ENCODE data around the gene FBXL5.

The FBXL5 gene

GRCh38 chr4:15653864-15654592, 1.1 kb downstream of the FBXL5 start:
- no peak for TF ChIP-seq EZH2phosphoT487 (conservative IDR thresholded peaks at IDR 0.05; ENCODE audit: low read length)
- TF ChIP-seq, protein P1, sequence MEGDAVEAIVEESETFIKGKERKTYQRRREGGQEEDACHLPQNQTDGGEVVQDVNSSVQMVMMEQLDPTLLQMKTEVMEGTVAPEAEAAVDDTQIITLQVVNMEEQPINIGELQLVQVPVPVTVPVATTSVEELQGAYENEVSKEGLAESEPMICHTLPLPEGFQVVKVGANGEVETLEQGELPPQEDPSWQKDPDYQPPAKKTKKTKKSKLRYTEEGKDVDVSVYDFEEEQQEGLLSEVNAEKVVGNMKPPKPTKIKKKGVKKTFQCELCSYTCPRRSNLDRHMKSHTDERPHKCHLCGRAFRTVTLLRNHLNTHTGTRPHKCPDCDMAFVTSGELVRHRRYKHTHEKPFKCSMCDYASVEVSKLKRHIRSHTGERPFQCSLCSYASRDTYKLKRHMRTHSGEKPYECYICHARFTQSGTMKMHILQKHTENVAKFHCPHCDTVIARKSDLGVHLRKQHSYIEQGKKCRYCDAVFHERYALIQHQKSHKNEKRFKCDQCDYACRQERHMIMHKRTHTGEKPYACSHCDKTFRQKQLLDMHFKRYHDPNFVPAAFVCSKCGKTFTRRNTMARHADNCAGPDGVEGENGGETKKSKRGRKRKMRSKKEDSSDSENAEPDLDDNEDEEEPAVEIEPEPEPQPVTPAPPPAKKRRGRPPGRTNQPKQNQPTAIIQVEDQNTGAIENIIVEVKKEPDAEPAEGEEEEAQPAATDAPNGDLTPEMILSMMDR (IDR thresholded peaks at IDR 0.05; ENCODE audit: insufficient read depth, low read length, poor library complexity, severe bottlenecking), result no peak
- Histone ChIP-seq H3K9me2 (replicated peaks; ENCODE audit: insufficient read depth, low read length) (no peaks in the 10 kb centered on the region), H3K36me3 (ENCODE audit: low read length) (no peaks in the 10 kb centered on the region), H3K9me3 (ENCODE audit: insufficient read depth, low read length) (no peaks in the 10 kb centered on the region), H3K9ac (ENCODE audit: low read length) (peak overlapping the region; percentile 74), H2AFZ (ENCODE audit: low read depth, low read length, severe bottlenecking) (peak overlapping the region; percentile 15), H3K27ac (ENCODE audit: low read depth, low read length) (peak overlapping the region; percentile 68; the same call in 1 of the 2 replicates), H4K20me1 (ENCODE audit: low read depth, low read length) (peaks cover 3% of the 10 kb centered on the region; the same call in 1 of the 2 replicates), H3K27me3 (ENCODE audit: low read length) (no peaks in the 10 kb centered on the region), H3K4me3 (ENCODE audit: insufficient read depth, low read length, poor library complexity, severe bottlenecking) (peak overlapping the region; percentile 70), H3K79me2 (ENCODE audit: insufficient read depth, low read length) (peaks cover 41% of the 10 kb centered on the region), H3K4me2 (ENCODE audit: low read depth, low read length, poor library complexity, severe bottlenecking) (peak overlapping the region; percentile 70), H3F3A (ENCODE audit: insufficient read depth) (peaks cover 21% of the 10 kb centered on the region)

GRCh38 chr4:15653420-15653819, 1.7 kb downstream of the FBXL5 start:
- no peaks in the 10 kb centered on the region for H3K36me3 ChIP-seq (ENCODE audit: low read length)
- H3K4me3 ChIP-seq (ENCODE audit: insufficient read depth, low read length, poor library complexity, severe bottlenecking), result peak overlapping the region; percentile 21
- no peaks in the 10 kb centered on the region for H3K27me3 ChIP-seq (ENCODE audit: low read length)
- no peak overlapping the region for H2AFZ ChIP-seq (ENCODE audit: low read depth, low read length, severe bottlenecking)
- H3K4me2 ChIP-seq (ENCODE audit: low read depth, low read length, poor library complexity, severe bottlenecking), result peak overlapping the region; percentile 70
- TF ChIP-seq EZH2phosphoT487 (conservative IDR thresholded peaks at IDR 0.05; ENCODE audit: low read length), result no peak
- peaks cover 21% of the 10 kb centered on the region for H3F3A ChIP-seq (ENCODE audit: insufficient read depth)
- peaks cover 47% of the 10 kb centered on the region for H3K79me2 ChIP-seq (ENCODE audit: insufficient read depth, low read length)
- H4K20me1 ChIP-seq (ENCODE audit: low read depth, low read length), result peaks cover 3% of the 10 kb centered on the region; the same call in 1 of the 2 replicates
- H3K9me3 ChIP-seq (ENCODE audit: insufficient read depth, low read length), result no peaks in the 10 kb centered on the region
- H3K9me2 ChIP-seq (replicated peaks; ENCODE audit: insufficient read depth, low read length), result no peaks in the 10 kb centered on the region
- no peak overlapping the region for H3K27ac ChIP-seq (ENCODE audit: low read depth, low read length)
- peak overlapping the region; percentile 74 for H3K9ac ChIP-seq (ENCODE audit: low read length)

- H3K9me3 ChIP-seq (ENCODE audit: insufficient read depth, low read length), result no peaks in the 10 kb centered on the region
- H3F3A ChIP-seq (ENCODE audit: insufficient read depth), result peaks cover 18% of the 10 kb centered on the region
- H4K20me1 ChIP-seq (ENCODE audit: low read depth, low read length), result peaks cover 3% of the 10 kb centered on the region; the same call in 1 of the 2 replicates
- H3K9ac ChIP-seq (ENCODE audit: low read length), result no peak overlapping the region
- no peak overlapping the region for H2AFZ ChIP-seq (ENCODE audit: low read depth, low read length, severe bottlenecking)
- H3K36me3 ChIP-seq (ENCODE audit: low read length), result no peaks in the 10 kb centered on the region
- TF ChIP-seq, protein P1 (IDR thresholded peaks at IDR 0.05; ENCODE audit: insufficient read depth, low read length, poor library complexity, severe bottlenecking), result no peak
- TF ChIP-seq EZH2phosphoT487 (conservative IDR thresholded peaks at IDR 0.05; ENCODE audit: low read length), result no peak
- no peak overlapping the region for H3K27ac ChIP-seq (ENCODE audit: low read depth, low read length)
- H3K79me2 ChIP-seq (ENCODE audit: insufficient read depth, low read length), result peaks cover 53% of the 10 kb centered on the region
- H3K4me3 ChIP-seq (ENCODE audit: insufficient read depth, low read length, poor library complexity, severe bottlenecking), result no peak overlapping the region
- H3K27me3 ChIP-seq (ENCODE audit: low read length), result no peaks in the 10 kb centered on the region
- H3K9me2 ChIP-seq (replicated peaks; ENCODE audit: insufficient read depth, low read length), result no peaks in the 10 kb centered on the region
- H3K4me2 ChIP-seq (ENCODE audit: low read depth, low read length, poor library complexity, severe bottlenecking), result peak overlapping the region; percentile 70
Measured at GRCh38 chr4:15652841-15653240, 2.3 kb downstream of the FBXL5 start.

- Histone ChIP-seq H3K9me2 (replicated peaks; ENCODE audit: insufficient read depth, low read length) (no peaks in the 10 kb centered on the region), H3K36me3 (ENCODE audit: low read length) (no peaks in the 10 kb centered on the region), H3K27me3 (ENCODE audit: low read length) (no peaks in the 10 kb centered on the region), H3F3A (ENCODE audit: insufficient read depth) (peaks cover 12% of the 10 kb centered on the region), H3K4me3 (ENCODE audit: insufficient read depth, low read length, poor library complexity, severe bottlenecking) (no peak overlapping the region), H2AFZ (ENCODE audit: low read depth, low read length, severe bottlenecking) (no peak overlapping the region), H3K4me2 (ENCODE audit: low read depth, low read length, poor library complexity, severe bottlenecking) (peak overlapping the region; percentile 9), H4K20me1 (ENCODE audit: low read depth, low read length) (peaks cover 3% of the 10 kb centered on the region; the same call in 1 of the 2 replicates), H3K79me2 (ENCODE audit: insufficient read depth, low read length) (peaks cover 59% of the 10 kb centered on the region), H3K9me3 (ENCODE audit: insufficient read depth, low read length) (no peaks in the 10 kb centered on the region), H3K27ac (ENCODE audit: low read depth, low read length) (no peak overlapping the region), H3K9ac (ENCODE audit: low read length) (no peak overlapping the region)
- no peak for TF ChIP-seq EZH2phosphoT487 (conservative IDR thresholded peaks at IDR 0.05; ENCODE audit: low read length)
- TF ChIP-seq, protein P1 (IDR thresholded peaks at IDR 0.05; ENCODE audit: insufficient read depth, low read length, poor library complexity, severe bottlenecking), result no peak
Measured at GRCh38 chr4:15652191-15652590, 3.0 kb downstream of the FBXL5 start.
